Dermis blood vessel endothelial cell (primary cell): ENCODE measurements around the gene USF1. TPM values are rescaled to one million over a fixed set of nuclear protein-coding genes. Genes with fewer than 3 reads are reported as not detected.
"Not testable (repeated sequence)": the region's sequence is repeated elsewhere in the genome, so short reads cannot be mapped to it uniquely, and the experiment has no call there.

Experiments used
- DNase-seq: peaks from one replicate; pipeline ENCODE4 v3.0.0; 2010
- total RNA-seq: library from RNA; depleted of rRNA; stranded (reverse); fragments of >200 nt; gene quantifications from 2 replicates; pipeline ENCODE4 v1.2.3, GENCODE V29; 2014

Gene USF1
- total RNA-seq, 1 donor from 2014 or later = 125 TPM

DNA sequence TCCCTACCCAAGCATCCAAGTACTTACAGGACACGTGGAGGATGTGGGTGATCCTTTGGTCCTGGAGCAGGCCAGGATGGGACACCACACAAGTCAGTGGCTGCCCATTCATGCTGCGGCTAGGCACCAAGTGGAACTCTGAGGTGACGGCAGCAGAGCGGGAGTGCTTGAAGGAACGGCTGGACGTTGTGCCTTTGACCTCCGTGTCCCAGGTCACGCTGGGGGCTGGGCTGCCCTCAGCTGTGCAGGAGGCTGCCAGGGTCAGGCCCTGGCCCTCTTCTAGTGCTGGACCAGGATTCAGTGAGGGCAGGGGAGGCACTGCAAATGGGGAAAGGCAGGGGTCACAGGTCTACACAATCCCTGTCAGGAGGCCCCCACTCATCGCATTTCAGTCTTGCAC, 31.6 kb upstream of the USF1 start:
- DNase-seq = no peak

DNA sequence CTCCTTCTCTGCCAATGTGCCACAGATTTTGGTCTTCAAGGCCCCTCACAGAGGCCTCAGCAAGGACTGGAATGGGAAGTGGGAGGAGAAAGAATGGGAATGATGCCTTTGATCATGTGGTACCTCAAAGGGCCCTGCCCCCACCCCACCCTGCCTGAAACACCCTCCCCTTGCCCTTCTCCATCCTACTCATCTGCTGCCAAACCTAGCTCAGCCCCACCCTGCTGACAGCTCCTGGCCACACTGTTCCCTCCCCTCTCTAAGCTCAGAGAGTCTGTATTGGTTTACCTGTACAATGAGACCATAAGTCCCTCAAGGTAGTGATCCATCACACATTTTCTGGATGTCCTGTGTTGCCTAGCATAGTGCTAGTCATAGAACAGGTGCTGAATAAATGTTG, 30.6 kb upstream of the USF1 start:
- DNase-seq = no peak

DNA sequence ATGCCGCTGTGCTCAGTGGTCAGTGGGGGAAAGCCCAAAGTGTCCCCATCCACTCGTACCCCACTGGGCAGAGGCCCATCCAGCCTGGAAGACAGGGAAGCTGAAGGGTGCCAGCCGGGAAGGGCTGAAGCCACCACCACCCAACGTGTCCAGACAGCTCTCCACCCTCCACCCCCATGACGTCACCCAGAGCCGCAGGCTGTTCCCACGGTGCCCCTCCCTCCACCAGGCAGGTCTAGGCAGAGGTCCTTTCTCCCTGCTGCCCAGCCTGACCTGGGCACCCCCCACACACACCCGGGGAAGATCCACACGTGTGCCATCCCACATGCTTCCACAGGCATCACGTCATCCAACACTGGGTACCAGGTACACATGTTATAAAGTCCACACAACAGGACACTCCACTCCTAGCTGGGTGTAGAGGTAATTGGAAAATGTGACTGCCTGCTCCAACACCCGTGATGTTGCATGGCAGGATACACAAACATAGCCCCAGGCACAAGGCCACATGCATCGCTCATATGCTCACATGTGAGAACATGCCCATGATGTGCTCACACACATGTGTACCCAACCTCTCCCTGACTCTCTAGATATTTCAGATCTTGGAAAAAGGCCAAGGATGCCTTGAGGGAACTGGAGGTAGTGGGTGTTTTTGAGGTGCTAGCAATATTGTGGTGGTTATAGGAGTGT, 29.0 kb upstream of the USF1 start:
- no peak for DNase-seq

DNA sequence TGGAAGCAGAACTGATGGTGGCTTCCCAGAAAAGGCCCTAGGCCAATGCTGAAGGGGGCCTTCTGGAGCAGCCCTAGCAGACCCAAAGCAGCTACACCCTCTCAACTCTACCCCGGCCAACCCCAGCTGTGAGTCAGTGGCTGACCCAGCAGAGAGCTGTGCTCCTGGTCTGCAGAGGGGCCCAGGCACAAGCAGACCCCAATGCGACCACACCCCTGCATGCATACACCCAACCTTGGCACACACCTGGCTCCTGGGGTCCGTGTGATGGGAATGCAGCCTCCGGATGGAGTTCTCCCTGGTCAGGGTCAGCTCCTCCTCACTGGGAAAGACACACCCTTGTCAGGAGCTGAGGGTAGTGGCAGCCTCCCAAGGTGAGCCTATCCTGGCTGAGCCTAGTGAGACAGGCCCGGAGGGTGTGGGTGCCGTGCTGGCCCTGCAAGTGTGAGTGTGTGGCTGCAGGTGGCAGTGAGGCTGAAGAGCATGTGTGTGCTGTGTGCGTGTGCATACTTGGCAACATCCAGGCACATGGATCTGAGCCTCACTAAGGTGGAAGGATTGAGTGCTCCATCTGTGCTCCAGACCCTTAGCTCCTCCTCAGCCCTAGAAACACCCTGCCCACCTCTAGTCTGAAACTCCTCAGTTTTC, 27.8 kb upstream of the USF1 start:
- DNase-seq = no peak

DNA sequence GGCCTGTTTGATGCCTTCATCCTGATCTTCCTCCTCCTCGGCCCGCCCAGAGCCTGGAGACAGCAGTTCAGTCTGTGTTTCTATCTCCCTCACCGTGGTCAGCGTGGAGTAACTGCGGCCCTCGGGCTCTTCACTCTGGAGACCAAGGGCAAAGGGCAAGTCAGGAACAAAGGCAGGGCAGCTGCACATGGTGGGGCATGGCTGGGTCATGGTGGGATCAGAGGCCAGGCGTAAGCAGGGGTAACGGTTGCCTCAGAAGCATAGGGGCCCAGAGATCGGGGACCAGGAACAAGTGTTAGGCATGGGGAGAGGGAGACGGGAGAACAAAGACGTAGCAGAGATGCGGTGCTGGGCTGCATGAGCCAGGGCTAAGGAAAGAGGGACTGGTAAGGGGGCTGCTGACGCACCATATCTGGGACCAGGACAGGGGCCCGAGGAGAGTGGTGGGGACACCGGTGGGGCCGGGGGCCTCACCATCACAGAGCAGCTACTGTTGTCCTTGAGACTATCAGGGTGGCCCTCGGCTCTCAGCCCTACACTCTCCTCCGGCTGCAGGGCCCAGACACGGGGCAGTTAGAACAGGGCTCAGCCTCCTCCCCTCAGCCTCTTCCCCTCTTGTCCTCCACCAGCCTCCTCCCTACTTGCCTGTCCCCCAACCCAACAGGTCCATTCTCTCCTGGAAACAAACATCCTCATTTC, 27.1 kb upstream of the USF1 start:
- no peak for DNase-seq

DNA sequence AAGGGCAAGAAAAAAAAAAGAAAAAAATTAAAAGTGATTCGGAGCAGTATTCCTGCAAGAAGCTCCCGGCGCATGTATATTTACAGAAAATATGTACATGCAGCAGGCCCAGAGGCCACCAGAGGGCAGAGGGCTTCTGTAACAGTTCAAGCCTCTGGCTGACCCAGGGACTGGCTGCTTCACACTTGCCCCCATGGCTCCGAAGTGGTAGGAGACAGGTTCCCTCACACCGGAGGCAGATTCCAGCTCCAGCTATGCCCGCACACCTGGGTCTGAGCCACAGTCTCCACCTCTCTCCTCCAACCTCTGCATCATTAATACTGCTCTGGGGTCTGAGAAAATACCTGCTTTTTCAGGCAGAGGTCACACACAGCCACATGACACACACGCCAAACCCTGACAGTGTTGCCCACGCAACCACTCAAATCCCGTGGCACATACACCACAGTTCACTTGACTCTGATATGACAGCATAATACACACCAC, 26.2 kb upstream of the USF1 start:
- peak; percentile 54 for DNase-seq

DNA sequence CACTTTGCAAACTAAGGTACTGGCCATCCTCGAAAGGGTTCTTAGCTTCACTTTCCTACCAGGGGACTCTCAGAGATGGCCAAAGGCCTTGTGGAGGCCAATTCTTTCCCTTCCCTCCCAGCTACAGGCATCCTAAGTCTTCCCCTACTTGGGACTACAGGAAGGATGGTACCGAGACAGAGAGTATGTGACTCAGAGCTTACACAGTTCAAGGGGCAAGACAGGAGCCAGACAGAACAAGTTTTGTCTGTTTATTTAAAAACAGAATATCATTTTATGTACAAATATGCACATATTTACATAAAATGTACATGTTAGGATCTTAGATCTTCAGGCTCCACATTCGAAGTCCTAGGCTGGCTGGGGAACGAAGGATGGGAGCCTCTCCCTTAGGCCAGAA, 25.0 kb upstream of the USF1 start:
- DNase-seq = no peak

DNA sequence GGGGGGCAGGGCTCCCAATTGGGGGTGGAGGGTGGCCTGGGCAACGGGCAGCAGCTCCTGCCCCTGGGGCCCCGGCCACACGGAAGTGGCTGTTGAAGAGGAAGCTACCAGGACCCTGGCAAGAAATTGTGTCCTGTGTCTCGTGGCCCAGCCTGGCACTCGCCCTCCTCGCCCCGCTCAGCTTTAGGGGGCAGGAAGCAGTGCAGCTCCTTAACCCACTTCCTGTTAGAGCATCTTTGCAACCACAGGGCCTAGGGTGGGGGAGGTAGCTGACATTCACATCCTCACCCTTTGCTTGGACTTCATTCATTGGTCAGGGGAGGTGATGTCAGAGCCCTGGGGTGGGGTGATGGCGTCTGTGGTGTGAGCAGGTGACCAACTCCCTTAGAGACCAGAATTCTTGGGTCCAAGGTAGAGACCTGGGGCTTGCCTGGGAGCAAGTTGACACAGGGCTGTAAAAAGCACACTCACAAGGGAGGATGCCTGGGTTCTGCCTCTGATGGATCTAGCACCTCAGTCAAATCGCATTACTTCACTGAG, 24.0 kb upstream of the USF1 start, which contains the start of gene ARHGAP30:
TSS of gene ARHGAP30 (minus strand) at position 161 of the 540 bp plus-strand sequence. CDS start 267 bp downstream, outside the sequence.
- DNase-seq = no peak

DNA sequence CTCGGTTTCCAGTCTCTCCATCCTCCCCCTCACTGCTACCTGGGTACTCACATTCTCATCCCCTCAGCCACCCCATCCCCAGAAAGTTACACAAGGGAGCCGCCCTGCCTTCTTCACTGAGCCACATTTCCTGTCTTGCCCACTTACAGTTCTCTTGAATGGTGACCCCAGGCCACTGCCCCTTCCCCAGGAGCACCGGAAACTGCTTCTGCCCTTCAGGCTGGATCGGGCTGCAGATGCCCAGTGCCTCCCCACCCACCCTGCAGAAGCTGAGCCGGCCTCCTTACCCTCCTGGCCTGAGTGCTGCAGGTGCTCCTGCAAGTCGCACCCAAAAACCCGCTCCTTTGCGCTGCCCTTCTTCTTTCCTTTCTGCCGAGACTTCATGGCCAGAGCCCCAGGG, 23.5 kb upstream of the USF1 start:
- DNase-seq = no peak

DNA sequence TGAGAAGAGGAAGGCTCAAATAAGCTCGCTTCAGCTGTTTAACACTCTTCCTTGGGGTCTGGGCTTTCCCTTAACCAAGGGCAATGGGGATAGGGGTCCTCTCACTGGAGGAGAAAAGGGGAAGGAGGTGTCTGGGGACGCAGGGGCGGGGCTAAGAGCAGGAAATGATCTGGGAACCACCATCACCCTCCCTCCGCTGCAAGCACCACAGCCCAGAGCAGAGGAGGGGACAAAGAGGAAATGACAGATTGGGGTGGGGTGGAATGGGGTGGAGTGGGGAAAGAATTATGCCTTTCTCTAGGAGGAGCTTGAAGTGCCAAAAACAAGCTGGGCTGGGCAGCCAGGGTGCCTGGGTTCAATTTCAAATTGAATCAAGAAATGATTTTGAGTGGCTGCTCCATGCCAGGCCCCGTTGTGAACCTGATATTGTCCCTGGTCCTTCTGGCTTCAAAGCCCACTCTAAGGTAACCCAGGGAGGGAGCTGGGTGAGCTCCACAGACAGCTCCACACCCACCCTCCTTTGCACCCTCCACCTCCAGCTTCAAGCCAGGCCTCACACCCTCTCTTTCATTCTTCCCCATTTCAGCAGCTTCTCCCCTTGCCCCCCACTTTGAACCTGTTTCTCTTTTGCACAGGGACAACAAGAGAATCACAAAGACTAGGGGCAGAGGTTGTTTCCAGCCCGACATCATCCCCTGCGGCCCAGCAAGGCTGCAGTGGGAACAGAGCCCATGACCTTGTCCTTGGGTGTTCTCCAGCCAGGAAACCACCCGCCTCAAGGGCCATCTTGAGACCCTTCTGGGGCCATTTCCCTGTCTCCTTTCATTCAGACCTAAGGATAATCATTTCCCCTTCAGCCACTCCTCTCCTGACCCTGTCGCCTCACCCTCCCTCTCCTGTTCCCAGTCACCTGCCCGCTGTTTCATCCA, 22.8 kb upstream of the USF1 start:
- DNase-seq = no peak

DNA sequence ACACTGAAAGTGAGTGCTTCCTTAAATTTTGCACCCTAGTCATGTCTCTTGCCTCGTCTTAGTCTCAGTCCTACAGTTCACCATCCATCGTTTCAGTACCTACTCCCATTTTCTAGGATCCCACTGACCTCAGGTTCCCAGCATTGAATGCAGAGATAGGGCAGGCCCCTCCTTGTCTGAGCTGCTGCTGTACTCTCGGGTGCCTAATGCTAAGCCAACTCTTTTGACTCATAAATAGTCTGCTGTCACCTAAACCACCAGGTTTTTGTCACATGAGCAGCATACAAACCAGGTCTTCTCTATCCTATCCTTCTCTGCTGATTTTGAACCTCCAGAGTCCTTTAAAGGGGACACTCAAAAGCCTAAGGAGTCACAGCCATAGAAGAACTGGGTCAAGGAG, 20.9 kb upstream of the USF1 start:
- no peak for DNase-seq

DNA sequence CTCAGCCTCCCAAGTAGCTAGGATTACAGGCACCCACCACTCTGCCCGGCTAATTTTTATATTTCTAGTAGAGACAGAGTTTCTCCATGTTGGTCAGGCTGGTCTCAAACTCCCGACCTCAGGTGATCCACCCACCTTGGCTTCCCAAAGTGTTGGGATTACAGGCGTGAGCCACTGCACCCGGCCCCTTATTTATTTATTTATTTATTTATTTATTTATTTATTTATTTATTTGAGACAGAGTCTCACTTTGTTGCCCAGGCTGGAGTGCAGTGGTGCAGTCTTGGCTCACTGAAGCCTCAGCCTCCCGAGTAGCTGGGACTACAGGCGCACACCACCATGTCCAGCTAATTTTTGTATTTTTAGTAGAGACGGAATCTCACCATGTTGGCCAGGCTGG, 19.9 kb upstream of the USF1 start:
- DNase-seq = not testable (repeated sequence)

DNA sequence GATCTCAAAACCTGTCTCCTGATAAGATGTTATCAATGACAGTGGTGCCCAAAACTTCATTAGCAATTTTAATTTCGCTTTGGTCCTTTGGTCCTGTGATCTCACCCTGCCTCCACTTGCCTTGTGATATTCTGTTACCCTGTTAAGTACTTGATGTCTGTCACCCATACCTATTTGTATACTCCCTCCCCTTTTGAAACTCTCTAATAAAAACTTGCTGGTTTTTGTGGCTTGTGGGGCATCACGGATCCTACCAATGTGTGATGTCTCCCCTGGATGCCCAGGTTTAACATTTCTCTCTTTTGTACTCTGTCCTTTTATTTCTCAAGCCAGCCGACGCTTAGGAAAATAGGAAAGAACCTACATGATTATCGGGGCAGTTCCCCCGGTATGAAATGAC, 18.2 kb upstream of the USF1 start:
- DNase-seq = not testable (repeated sequence)

DNA sequence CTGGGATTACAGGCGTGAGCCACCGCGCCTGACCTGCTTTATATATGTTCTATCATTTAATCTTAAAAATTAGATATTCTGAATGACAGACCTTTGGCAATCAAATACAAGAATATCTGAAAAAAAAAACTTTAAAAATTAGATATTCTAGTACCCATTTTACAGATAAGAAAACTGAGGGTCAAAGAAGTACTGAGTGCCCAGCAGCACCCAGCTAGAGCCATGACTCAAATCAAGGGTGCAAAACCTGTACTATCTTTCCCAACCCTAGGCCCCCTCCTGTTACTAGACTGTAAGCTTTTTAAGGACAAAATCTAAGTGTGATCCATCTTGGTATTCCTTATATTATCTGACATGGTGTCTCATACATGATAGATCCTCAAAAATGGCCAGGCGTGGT, 15.6 kb upstream of the USF1 start:
- no peak for DNase-seq

DNA sequence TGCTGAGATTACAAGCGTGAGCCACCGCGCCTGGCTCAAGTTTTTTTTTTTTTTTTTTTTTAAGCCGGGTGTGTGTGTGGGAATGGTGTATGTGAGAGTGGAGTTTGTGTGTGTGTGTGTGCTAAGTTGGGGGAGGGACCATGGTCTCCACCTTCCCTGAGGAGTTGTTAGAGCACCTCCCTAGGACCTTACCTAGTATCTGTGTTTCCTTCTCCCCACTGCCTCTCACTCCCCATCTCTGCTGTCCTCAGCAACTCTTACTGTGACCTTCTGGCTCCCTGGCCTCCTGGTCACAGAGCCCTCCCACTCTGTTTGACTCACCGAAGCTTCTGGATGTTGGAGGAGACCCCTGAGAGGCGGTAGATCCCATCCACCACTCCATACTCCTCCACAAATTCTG, 13.5 kb upstream of the USF1 start:
- no peak for DNase-seq

DNA sequence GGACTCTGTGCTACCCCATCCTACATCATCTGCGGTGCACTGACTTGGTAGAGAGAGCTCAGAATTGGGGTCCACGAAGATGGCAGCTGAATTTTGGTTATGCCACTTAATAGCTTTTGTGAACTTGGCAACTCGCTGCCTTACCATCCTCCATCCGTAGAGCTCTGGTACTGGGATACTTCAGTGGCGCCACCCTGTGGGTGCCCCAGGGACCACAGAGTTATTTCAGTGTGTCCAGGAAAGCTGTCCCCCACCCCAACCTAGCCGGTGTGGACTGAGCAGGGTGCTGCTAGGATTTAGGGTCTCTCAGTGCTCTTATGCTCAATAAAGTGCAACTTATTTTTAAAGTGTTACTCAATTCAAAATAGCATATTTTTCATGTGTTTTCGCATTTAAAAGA, 9.0 kb upstream of the USF1 start:
- no peak for DNase-seq

DNA sequence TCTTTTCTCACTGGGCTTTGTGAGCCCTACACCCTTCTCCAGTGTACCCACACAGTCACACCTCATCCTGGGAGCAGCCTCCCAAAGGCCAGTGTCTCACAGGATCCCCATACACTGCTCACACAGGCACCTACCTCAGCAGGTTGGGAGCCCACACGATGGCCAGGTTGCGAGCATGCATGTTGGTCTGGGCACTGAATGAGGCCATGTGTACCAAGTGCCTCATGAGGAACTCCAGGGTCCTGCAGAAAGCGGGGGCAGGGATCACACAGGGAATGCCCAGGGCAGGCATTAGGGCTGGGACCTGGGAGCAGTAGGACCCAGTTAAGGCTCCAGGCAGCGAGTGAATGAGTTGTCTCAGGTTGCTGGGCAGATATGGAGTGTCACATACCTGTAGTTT, 8.5 kb upstream of the USF1 start:
- DNase-seq = no peak

DNA sequence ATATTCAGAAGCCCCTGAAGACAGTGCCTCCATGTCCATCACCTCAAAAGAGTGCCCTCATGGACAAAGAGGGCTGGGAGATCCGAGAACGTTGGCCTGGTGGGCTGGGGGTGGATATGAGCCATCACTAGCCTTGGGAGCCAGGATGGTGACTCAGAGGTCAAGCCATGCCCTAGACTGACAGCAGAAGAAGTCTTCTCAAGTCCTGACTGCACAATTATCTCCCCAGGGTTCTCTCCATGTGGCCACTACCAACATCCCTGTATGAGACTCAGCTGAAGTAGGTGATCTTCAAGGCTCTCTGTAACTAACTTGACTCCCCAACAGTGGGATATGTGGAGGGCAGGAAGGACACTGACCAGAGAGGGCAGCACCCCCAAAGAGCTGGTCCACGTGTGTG, 7.1 kb upstream of the USF1 start:
- DNase-seq = no peak

DNA sequence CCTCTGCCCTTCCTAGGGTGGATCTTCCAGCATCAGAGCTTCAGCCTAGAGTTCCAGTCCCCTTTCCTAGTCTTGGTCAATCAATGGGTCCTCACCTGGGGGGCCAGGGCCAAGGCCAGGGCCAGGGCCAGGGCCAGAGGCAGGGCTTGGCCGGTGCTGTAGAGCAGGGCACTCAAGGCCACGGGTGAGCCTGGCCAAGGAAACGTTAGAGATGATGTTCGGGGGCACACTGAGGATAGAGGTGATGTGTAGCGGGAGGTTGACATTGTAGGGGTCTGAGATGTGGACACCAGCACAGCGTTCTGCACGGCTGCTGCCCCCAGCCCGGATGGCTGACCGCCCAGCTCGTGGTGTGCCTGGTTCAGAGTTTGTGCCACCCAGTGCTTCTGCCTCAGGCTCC, 5.4 kb upstream of the USF1 start:
- no peak for DNase-seq

DNA sequence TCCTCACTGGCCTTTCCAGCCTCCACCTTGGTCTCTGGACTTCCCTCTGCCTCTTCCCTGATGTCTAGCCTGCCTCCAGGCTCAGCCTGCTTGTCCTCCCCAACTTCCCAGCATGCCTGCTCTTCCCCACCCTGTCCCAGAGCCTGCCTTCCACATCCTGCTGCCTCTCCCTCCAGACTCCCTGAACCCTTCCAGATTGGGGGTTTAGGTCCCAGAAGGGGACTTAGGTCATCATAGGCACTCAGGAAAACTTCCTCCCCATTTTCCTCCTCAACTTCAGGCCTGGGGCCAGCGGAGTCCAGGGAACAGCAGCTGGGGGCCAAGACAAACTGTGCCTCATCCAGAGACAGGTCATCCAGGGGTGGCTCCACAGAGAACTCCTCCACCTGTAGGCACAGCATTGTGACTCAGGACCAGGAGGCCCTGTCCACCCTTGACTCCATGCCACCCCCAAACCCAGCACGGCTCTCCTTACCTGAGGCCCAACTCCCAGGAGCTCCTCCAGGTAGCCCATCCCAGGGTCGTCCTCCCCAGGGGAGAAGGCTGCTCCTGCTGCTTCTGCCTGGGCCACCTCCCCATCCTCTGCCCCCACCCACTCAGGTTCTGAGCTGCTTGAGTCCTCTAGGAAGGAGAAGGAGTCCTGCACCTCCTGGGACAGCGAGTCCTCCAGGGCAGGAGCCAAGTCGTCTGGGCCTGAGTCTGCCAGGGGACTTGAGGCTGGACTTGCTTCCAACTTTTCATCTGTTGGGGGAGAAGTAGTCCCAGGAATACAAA, 3.4 kb upstream of the USF1 start:
- no peak for DNase-seq
